Peyer's patch (tissue), 4 donors: ENCODE measurements around the gene ALB. TPM values are rescaled to one million over a fixed set of nuclear protein-coding genes. Genes with fewer than 3 reads are reported as not detected.

Experiments
- DNase-seq, 3 donors: peaks; one replicate each; pipeline ENCODE4 v3.0.0-alpha.2; 2017 to 2019
- H3K27ac ChIP-seq, 4 donors: fragments of 200-600 bp; sonication (generic); one replicate each; pipeline ENCODE4 v1.5.1; 2016 to 2019
- H3K27me3 ChIP-seq, 2 donors: fragments of 200-600 bp; sonication (generic); one replicate each; pipeline ENCODE4 v1.5.1; 2019
- H3K36me3 ChIP-seq, 3 donors: fragments of 200-600 bp; sonication (generic); one replicate each; pipeline ENCODE4 v1.5.1; 2016 to 2019
- H3K4me1 ChIP-seq, 4 donors: fragments of 200-600 bp; sonication (generic); one replicate each; pipeline ENCODE4 v1.5.1; 2016 to 2019
- H3K4me3 ChIP-seq, 4 donors: fragments of 200-600 bp; sonication (generic); 1 replicate in 3 of 4; 2 replicates in 1 of 4; pipeline ENCODE4 v1.5.1; 2016 to 2019; ENCODE audit warnings: mild to moderate bottlenecking in 1 of 4
- H3K9me3 ChIP-seq, 4 donors: fragments of 200-600 bp; sonication (generic); one replicate each; pipeline ENCODE4 v1.5.1; 2016 to 2019; ENCODE audit warnings: mild to moderate bottlenecking in 1 of 4
- CTCF ChIP-seq, 6 experiments: fragments of 450-650 bp in 4 of 6; fragments of 200-600 bp in 2 of 6; sonication (generic) in 1 of 6; IDR thresholded peaks; one replicate each; pipeline ENCODE4 v1.5.1; 2017 to 2019; ENCODE audit warnings: antibody characterized with exemption in 6 of 6, mild to moderate bottlenecking in 3 of 6, moderate library complexity in 1 of 6
- POLR2A ChIP-seq, 2 donors: fragments of 450-650 bp; IDR thresholded peaks; one replicate each; pipeline ENCODE4 v1.5.1; 2017; ENCODE audit warnings: antibody characterized with exemption in 2 of 2, mild to moderate bottlenecking in 2 of 2, moderate library complexity in 2 of 2
- total RNA-seq, 4 donors: library from RNA; depleted of rRNA; stranded (reverse); fragments of >200 nt; gene quantifications; one replicate each; pipeline ENCODE4 v1.1.0, GENCODE V29; 2016

The ALB gene
- total RNA-seq, 4 donors from 2014 or later, result 0.66 to 2.5 TPM; not detected in 2

GRCh38 chr4:73404457-73404856, 370 bp downstream of the ALB start:
- TF ChIP-seq POLR2A (IDR thresholded peaks at IDR 0.05) (no peak), CTCF (IDR thresholded peaks at IDR 0.05) (no peak)
- Histone ChIP-seq H3K4me1 (no peaks in the 10 kb centered on the region), H3K27ac (no peak overlapping the region), H3K4me3 (peak overlapping the region in 1 of 4 donors; percentile 13), H3K36me3 (no peaks in the 10 kb centered on the region), H3K27me3 (no peaks in the 10 kb centered on the region), H3K9me3 (no peaks in the 10 kb centered on the region)
- DNase-seq, result no peak

GRCh38 chr4:73405138-73405537, 1.1 kb downstream of the ALB start:
- Histone ChIP-seq H3K9me3 (no peaks in the 10 kb centered on the region), H3K27me3 (no peaks in the 10 kb centered on the region), H3K4me3 (no peak overlapping the region), H3K27ac (no peak overlapping the region), H3K4me1 (no peaks in the 10 kb centered on the region), H3K36me3 (no peaks in the 10 kb centered on the region)
- DNase-seq, result no peak
- no peak for TF ChIP-seq CTCF (IDR thresholded peaks at IDR 0.05)

GRCh38 chr4:73406548-73406875, 2.4 kb downstream of the ALB start:
- no peaks in the 10 kb centered on the region for H3K36me3 ChIP-seq
- no peak for DNase-seq
- H3K27me3 ChIP-seq, result no peaks in the 10 kb centered on the region
- no peaks in the 10 kb centered on the region for H3K9me3 ChIP-seq
- no peak overlapping the region for H3K4me3 ChIP-seq
- H3K4me1 ChIP-seq, result no peaks in the 10 kb centered on the region
- TF ChIP-seq CTCF (IDR thresholded peaks at IDR 0.05) (no peak), POLR2A (IDR thresholded peaks at IDR 0.05) (no peak)
- no peak overlapping the region for H3K27ac ChIP-seq

- H3K4me1 ChIP-seq, result no peaks in the 10 kb centered on the region
- H3K36me3 ChIP-seq, result no peaks in the 10 kb centered on the region
- no peak overlapping the region for H3K27ac ChIP-seq
- H3K27me3 ChIP-seq, result no peaks in the 10 kb centered on the region
- no peak for DNase-seq
- H3K9me3 ChIP-seq, result no peaks in the 10 kb centered on the region
- no peak overlapping the region for H3K4me3 ChIP-seq
- TF ChIP-seq POLR2A (IDR thresholded peaks at IDR 0.05), result no peak
- no peak for TF ChIP-seq CTCF (IDR thresholded peaks at IDR 0.05)
Observed at GRCh38 chr4:73407227-73407673, 3.2 kb downstream of the ALB start.

GRCh38 chr4:73408181-73408867, 4.2 kb downstream of the ALB start:
- Histone ChIP-seq H3K4me1 (no peaks in the 10 kb centered on the region), H3K27me3 (no peaks in the 10 kb centered on the region), H3K27ac (no peak overlapping the region), H3K4me3 (no peak overlapping the region), H3K36me3 (no peaks in the 10 kb centered on the region), H3K9me3 (no peaks in the 10 kb centered on the region)
- TF ChIP-seq POLR2A (IDR thresholded peaks at IDR 0.05) (no peak), CTCF (IDR thresholded peaks at IDR 0.05) (no peak)
- no peak for DNase-seq
